CD4-positive, alpha-beta T cell (primary cell): ENCODE results near the gene SLC34A3. TPM values are rescaled to one million over a fixed set of nuclear protein-coding genes. Genes with fewer than 3 reads are reported as not detected.
A peak's percentile ranks its signal among the peaks of the same experiment; 100 is the strongest.

Experiments
- ATAC-seq: fragments of 200-7000 bp; cut with Tn5 transposase; one replicate; pipeline ENCODE4 v1.10.0; 2022; ENCODE audit warnings: mild to moderate bottlenecking; ENCODE audit not compliant: poor library complexity
- CTCF ChIA-PET: fragments of 350-600 bp; sonication (Branson Sonifier 250); formaldehyde crosslinking; loops from one replicate; lab custom pipeline; 2021; ENCODE audit warnings: antibody characterized with exemption, inconsistent platforms; lab: Charles Lee
- POLR2A ChIA-PET: fragments of 350-600 bp; sonication (Branson Sonifier 250); formaldehyde crosslinking; loops from one replicate; lab custom pipeline; 2021; ENCODE audit warnings: antibody characterized with exemption, inconsistent platforms; lab: Charles Lee
- DNase-seq, 14 experiments: peaks; one replicate each; pipeline ENCODE4 v3.0.0-alpha.2; 2013 to 2020; ENCODE audit warnings: mixed read lengths in 2 of 14
- H3K27ac ChIP-seq, 2 donors: one replicate each; pipeline versions ENCODE4 v1.5.1 to v1.7.0; 2013; ENCODE audit warnings: low read length in 2 of 2, low read depth in 1 of 2, mild to moderate bottlenecking in 1 of 2
- H3K27me3 ChIP-seq, 2 experiments: 1 replicate in 1 of 2; 2 replicates in 1 of 2; pipeline versions ENCODE4 v1.6.1 to v1.7.0; 2013; ENCODE audit warnings: low read length in 2 of 2, control low read depth in 1 of 2, mild to moderate bottlenecking in 1 of 2, moderate library complexity in 1 of 2; ENCODE audit not compliant: insufficient read depth in 2 of 2, control insufficient read depth in 1 of 2
- H3K36me3 ChIP-seq: one replicate; pipeline ENCODE4 v1.6.1; 2013; ENCODE audit warnings: low read length, control low read depth; ENCODE audit not compliant: insufficient read depth
- H3K4me1 ChIP-seq: one replicate; pipeline ENCODE4 v1.6.1; 2013; ENCODE audit warnings: low read length, control low read depth; ENCODE audit not compliant: insufficient read depth
- H3K4me3 ChIP-seq: one replicate; pipeline ENCODE4 v1.5.1; 2013; ENCODE audit warnings: mild to moderate bottlenecking, low read length, moderate library complexity
- H3K9me3 ChIP-seq, 2 experiments: 1 replicate in 1 of 2; 2 replicates in 1 of 2; pipeline versions ENCODE4 v1.6.1 to v1.7.0; 2013; ENCODE audit warnings: low read length in 2 of 2, mild to moderate bottlenecking in 2 of 2, control low read depth in 1 of 2, moderate library complexity in 1 of 2; ENCODE audit not compliant: control insufficient read depth in 1 of 2, insufficient read depth in 1 of 2
- H3K27ac Mint-ChIP-seq: one replicate; pipeline ENCODE4 v1.8.0; 2020; ENCODE audit warnings: mixed read lengths
- H3K27me3 Mint-ChIP-seq: one replicate; pipeline ENCODE4 v1.8.0; 2021; ENCODE audit warnings: mixed read lengths
- H3K36me3 Mint-ChIP-seq: one replicate; pipeline ENCODE4 v1.8.0; 2021; ENCODE audit warnings: low read depth, mixed read lengths
- H3K4me1 Mint-ChIP-seq: one replicate; pipeline ENCODE4 v1.8.0; 2021; ENCODE audit warnings: low read depth, mixed read lengths
- H3K4me3 Mint-ChIP-seq: one replicate; pipeline ENCODE4 v1.8.0; 2020; ENCODE audit warnings: mild to moderate bottlenecking, mixed read lengths
- H3K9me3 Mint-ChIP-seq: one replicate; pipeline ENCODE4 v1.8.0; 2020; ENCODE audit warnings: mixed read lengths
- intact Hi-C, 2 experiments: fragments of 100-400 bp; cut with DNase I in 1 of 2; cut with micrococcal nuclease in 1 of 2; formaldehyde crosslinking; loops; one replicate each; pipeline versions ENCODE4 v1.15.1 to v1.9.0; 2023 to 2025; cut with DNase I, micrococcal nuclease
- total RNA-seq, 174 experiments: library from RNA in 2 of 174; stranded (reverse) in 2 of 174; gene quantifications; one replicate each; pipeline ENCODE4 v1.2.3 and lab custom pipeline; 2021 to 2026
- TF ChIP-seq, protein P1 (sequence below): fragments of 200-600 bp; IDR thresholded peaks from one replicate; pipeline ENCODE4 v1.8.0; 2022; ENCODE audit warnings: antibody characterized with exemption, mild to moderate bottlenecking

The SLC34A3 gene
- total RNA-seq, 2 experiments from 2014 or later = not detected

DNA sequence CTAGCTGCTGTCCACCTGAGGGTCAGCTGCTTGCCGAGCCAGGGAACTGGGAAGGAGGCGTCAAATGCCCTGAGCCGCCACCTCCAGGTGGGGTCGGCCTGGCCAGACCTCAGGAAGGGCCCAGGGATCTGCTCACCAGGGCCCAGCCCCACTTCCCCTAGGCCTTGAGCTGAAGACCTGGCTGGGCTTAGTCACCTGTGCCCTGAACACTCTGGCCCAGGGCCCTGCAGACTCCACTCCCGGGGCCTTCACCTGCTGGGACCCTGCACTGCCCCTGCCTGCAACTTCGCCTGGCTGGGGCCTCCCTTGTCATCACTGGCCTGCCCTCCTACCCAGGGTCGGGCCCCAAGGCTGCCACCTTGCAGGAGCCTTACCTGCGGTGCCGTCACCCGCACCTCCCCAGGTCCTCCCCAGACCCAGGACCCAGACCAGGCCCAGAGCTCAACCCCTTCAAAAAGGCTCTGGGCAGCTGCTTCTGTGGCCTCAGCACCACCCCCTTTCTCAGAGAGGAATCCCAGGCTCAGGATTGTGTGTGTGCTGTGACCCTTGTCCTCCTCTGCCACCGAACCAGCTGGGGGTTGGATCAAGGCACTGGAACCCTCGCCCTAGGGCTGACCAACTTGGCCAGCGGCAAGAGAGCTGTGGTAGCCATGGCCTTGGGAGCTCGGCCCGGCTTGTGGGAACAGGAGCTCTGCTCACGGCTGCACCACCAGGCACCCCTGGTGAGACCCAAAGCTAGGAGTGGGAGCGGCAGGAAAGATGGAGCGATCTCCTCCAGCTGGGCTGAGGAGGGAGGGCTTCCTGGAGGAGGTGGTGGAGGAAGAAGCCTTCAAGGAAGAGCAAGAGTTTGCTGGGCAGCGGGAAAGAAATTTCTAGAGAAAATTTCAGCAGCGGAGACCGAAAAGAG, 23.3 kb downstream of the SLC34A3 start:
- ATAC-seq (no peak), DNase-seq (peak in 1 of 14 experiments; percentile 11)
- Histone ChIP-seq H3K27ac (no peak overlapping the region), H3K9me3 (no peaks in the 10 kb centered on the region), H3K4me3 (peak overlapping the region; percentile 82), H3K36me3 (peaks cover 20% of the 10 kb centered on the region), H3K27me3 (no peaks in the 10 kb centered on the region), H3K4me1 (peaks cover 25% of the 10 kb centered on the region)
- Mint-ChIP-seq H3K4me1 (peaks cover 16% of the 10 kb centered on the region), H3K27me3 (no peaks in the 10 kb centered on the region), H3K9me3 (no peaks in the 10 kb centered on the region), H3K4me3 (peak overlapping the region; percentile 91), H3K27ac (peak overlapping the region; percentile 82), H3K36me3 (peaks cover 8% of the 10 kb centered on the region)
- POLR2A ChIA-PET = interaction anchor here (0.6 to 4.7 kb wide), 11 partner anchors 11 to 526 kb away, joined by 3 to 63 read pairs (median 8); partner anchors contain the start of genes ANAPC2, EXD3, MAN1B1 and NOXA1
- TF ChIP-seq, protein P1, sequence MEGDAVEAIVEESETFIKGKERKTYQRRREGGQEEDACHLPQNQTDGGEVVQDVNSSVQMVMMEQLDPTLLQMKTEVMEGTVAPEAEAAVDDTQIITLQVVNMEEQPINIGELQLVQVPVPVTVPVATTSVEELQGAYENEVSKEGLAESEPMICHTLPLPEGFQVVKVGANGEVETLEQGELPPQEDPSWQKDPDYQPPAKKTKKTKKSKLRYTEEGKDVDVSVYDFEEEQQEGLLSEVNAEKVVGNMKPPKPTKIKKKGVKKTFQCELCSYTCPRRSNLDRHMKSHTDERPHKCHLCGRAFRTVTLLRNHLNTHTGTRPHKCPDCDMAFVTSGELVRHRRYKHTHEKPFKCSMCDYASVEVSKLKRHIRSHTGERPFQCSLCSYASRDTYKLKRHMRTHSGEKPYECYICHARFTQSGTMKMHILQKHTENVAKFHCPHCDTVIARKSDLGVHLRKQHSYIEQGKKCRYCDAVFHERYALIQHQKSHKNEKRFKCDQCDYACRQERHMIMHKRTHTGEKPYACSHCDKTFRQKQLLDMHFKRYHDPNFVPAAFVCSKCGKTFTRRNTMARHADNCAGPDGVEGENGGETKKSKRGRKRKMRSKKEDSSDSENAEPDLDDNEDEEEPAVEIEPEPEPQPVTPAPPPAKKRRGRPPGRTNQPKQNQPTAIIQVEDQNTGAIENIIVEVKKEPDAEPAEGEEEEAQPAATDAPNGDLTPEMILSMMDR = no peak
- CTCF ChIA-PET = interaction anchor here (0.6 to 2.9 kb wide), 5 partner anchors 11 to 30 kb away, joined by 3 to 18 read pairs (median 4); no protein-coding TSS in a partner anchor
- intact Hi-C loops = no loop called here

DNA sequence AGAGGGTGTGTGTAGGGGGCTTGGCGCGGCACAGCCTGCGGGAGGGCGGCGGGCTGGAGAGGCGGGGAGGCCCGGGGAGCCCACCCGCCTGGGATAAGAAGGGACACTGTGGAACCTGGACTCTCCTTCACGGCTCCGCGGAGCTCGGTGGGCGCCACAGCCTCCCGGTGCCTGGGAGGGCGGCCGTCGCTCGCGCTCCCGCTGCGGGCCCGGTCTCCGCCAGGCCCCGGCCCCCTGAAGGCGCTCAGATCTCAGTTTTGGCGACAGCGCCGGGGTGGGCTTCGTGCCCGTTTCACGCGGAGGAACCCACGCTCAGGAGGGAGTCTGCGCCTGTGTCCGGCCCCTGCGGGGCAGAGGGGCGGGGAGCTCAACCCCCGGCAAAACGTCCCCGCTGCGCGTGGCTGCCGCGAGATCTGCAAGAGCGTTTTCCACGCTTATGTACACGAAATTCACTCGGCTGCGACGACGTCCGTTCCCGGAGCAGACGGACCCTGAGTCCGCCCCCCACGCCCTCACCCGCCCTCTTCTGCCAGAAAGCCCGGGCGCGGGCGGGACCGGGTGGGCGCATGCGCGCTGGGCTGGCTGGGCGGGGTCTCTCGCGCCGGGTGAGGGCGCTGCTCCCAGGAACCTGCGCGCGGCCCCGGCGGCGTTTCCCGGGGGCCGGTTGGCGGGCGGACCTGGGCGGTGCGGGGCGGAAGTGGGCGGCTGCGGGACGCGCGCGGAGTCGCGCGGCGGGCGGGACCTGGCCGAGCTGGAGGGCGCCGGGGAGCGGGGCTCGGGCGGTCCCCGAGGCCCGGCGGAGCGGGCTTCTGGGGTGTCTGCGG, 24.1 kb downstream of the SLC34A3 start, which contains the start of gene NELFB:
Gene NELFB (plus strand): TSS at position 704 of the 824 bp plus-strand sequence.
- ChIA-PET CTCF (interaction anchor here (0.9 to 2.9 kb wide), 5 partner anchors 12 to 220 kb away, joined by 3 to 18 read pairs (median 4); no protein-coding TSS in a partner anchor), POLR2A (interaction anchor here (0.6 to 4.7 kb wide), 17 partner anchors 11 to 527 kb away, joined by 3 to 63 read pairs (median 5); partner anchors contain the start of genes ANAPC2, EXD3, MAN1B1 and NOXA1)
- intact Hi-C loops = loop anchor here in 1 of 2 experiments (1.0 to 5.0 kb wide), 3 partner anchors 14 to 1288 kb away; partner anchors contain the start of genes EXD3, NOXA1 and TUBB4B
- H3K9me3 Mint-ChIP-seq = no peaks in the 10 kb centered on the region
- TF ChIP-seq, protein P1 = no peak
- peak within 1 kb of the TSS; percentile 94 for H3K4me3 Mint-ChIP-seq
- H3K9me3 ChIP-seq = no peaks in the 10 kb centered on the region
- H3K27me3 ChIP-seq = no peaks in the 10 kb centered on the region
- peaks cover 16% of the 10 kb centered on the region for H3K4me1 Mint-ChIP-seq
- H3K36me3 Mint-ChIP-seq = peaks cover 12% of the 10 kb centered on the region
- H3K36me3 ChIP-seq = peaks cover 20% of the 10 kb centered on the region
- H3K27me3 Mint-ChIP-seq = no peaks in the 10 kb centered on the region
- peaks cover 25% of the 10 kb centered on the region for H3K4me1 ChIP-seq
- ATAC-seq (peak; percentile 94), DNase-seq (peak; percentile 87 to 98 (median 96))
- peak within 1 kb of the TSS; percentile 82 for H3K27ac Mint-ChIP-seq
- H3K27ac ChIP-seq = no peak within 1 kb of the TSS
- H3K4me3 ChIP-seq = peak within 1 kb of the TSS; percentile 90
